Neural progenitor cell (in vitro differentiated cells): ENCODE data around the gene VCX3A.

Experiments
- EZH2 ChIP-seq: fragments of 200-600 bp; sonication (generic); IDR thresholded peaks from 2 replicates; pipeline ENCODE4 v1.6.1; 2017; ENCODE audit warnings: antibody characterized with exemption, mild to moderate bottlenecking, moderate library complexity
- TF ChIP-seq, protein P1 (sequence below): fragments of 200-600 bp; sonication (generic); IDR thresholded peaks from 2 replicates; pipeline ENCODE4 v1.5.1; 2017; ENCODE audit warnings: antibody characterized with exemption, mild to moderate bottlenecking

DNA sequence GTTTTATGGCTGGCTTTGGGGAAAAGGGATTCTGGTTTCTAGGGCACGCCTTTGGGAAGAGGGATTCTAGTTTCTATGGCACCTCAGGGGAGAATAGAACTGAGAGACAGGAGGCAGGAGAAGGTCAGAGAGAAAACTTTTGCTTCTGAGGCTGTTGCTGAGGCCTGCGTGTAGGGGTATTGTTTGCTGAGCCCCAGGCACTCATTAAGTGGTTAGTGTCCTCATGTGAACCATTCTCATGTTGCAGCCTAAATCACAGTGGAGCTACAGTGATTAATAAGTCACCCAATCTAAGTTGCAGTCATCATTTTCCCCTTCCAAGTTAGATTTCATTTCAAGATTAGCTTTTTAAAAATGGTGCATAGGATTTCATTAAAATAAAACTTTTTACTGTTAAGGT lies 29.0 kb downstream of the VCX3A start:
- TF ChIP-seq, protein P1, sequence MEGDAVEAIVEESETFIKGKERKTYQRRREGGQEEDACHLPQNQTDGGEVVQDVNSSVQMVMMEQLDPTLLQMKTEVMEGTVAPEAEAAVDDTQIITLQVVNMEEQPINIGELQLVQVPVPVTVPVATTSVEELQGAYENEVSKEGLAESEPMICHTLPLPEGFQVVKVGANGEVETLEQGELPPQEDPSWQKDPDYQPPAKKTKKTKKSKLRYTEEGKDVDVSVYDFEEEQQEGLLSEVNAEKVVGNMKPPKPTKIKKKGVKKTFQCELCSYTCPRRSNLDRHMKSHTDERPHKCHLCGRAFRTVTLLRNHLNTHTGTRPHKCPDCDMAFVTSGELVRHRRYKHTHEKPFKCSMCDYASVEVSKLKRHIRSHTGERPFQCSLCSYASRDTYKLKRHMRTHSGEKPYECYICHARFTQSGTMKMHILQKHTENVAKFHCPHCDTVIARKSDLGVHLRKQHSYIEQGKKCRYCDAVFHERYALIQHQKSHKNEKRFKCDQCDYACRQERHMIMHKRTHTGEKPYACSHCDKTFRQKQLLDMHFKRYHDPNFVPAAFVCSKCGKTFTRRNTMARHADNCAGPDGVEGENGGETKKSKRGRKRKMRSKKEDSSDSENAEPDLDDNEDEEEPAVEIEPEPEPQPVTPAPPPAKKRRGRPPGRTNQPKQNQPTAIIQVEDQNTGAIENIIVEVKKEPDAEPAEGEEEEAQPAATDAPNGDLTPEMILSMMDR, result no peak
- TF ChIP-seq EZH2, result no peak
